GM23338 (cell line): ENCODE measurements around the gene OSBPL6. TPM values are rescaled to one million over a fixed set of nuclear protein-coding genes. Genes with fewer than 3 reads are reported as not detected.

ENCODE experiments used
- ATAC-seq: fragments of 200-7000 bp; cut with Tn5 transposase; 3 replicates; pipeline ENCODE4 v1.9.1; 2020
- DNase-seq: peaks from one replicate; pipeline ENCODE4 v3.0.0-alpha.2; 2015; ENCODE audit warnings: low spot score
- H2AFZ ChIP-seq: fragments of 200-600 bp; sonication (generic); 2 replicates; pipeline ENCODE4 v1.8.0; 2016; ENCODE audit warnings: antibody characterized with exemption, mild to moderate bottlenecking, moderate library complexity
- H3F3A ChIP-seq: fragments of 200-600 bp; sonication (generic); replicated peaks from 2 replicates; pipeline ENCODE4 v1.8.0; 2017; ENCODE audit warnings: antibody characterized with exemption, mixed run types, low read depth
- H3K27ac ChIP-seq: fragments of 200-600 bp; sonication (generic); 2 replicates; pipeline ENCODE4 v1.6.1; 2016; ENCODE audit warnings: low read depth
- H3K27me3 ChIP-seq: fragments of 200-600 bp; sonication (generic); 2 replicates; pipeline ENCODE4 v1.8.0; 2016; ENCODE audit warnings: mild to moderate bottlenecking, mixed run types, moderate library complexity; ENCODE audit not compliant: insufficient read depth
- H3K36me3 ChIP-seq: fragments of 200-600 bp; sonication (generic); 2 replicates; pipeline ENCODE4 v1.8.0; 2016; ENCODE audit warnings: mild to moderate bottlenecking; ENCODE audit not compliant: insufficient read depth
- H3K4me1 ChIP-seq: fragments of 200-600 bp; sonication (generic); 2 replicates; pipeline ENCODE4 v1.8.0; 2016; ENCODE audit warnings: mild to moderate bottlenecking, moderate library complexity; ENCODE audit not compliant: insufficient read depth
- H3K4me2 ChIP-seq: fragments of 200-600 bp; sonication (generic); 2 replicates; pipeline ENCODE4 v1.7.1; 2017; ENCODE audit warnings: mixed run types
- H3K4me3 ChIP-seq: fragments of 200-600 bp; sonication (generic); 2 replicates; pipeline ENCODE4 v1.6.1; 2016; ENCODE audit warnings: mixed run types
- H3K79me2 ChIP-seq: fragments of 200-600 bp; sonication (generic); replicated peaks from 2 replicates; pipeline ENCODE4 v1.8.0; 2017; ENCODE audit warnings: mild to moderate bottlenecking; ENCODE audit not compliant: insufficient read depth
- H3K9me2 ChIP-seq: fragments of 200-600 bp; sonication (generic); 2 replicates; pipeline ENCODE4 v1.8.0; 2017; ENCODE audit not compliant: insufficient read depth
- H4K20me1 ChIP-seq: fragments of 200-600 bp; sonication (generic); replicated peaks from 2 replicates; pipeline ENCODE4 v1.8.0; 2017; ENCODE audit warnings: mild to moderate bottlenecking; ENCODE audit not compliant: insufficient read depth
- H3K27ac Mint-ChIP-seq: 2 replicates; pipeline ENCODE4 v1.8.0; 2020; ENCODE audit warnings: inconsistent platforms, mild to moderate bottlenecking, moderate library complexity, mixed read lengths
- H3K27me3 Mint-ChIP-seq: 3 replicates; pipeline ENCODE4 v1.8.0; 2022; ENCODE audit warnings: low read depth, mild to moderate bottlenecking, moderate library complexity, mixed read lengths, inconsistent platforms; ENCODE audit not compliant: insufficient read depth, poor library complexity
- H3K36me3 Mint-ChIP-seq: 3 replicates; pipeline ENCODE4 v1.8.0; 2021; ENCODE audit warnings: low read depth, mild to moderate bottlenecking, inconsistent platforms, moderate library complexity, mixed read lengths
- H3K4me1 Mint-ChIP-seq: 3 replicates; pipeline ENCODE4 v1.8.0; 2020; ENCODE audit warnings: mild to moderate bottlenecking, inconsistent platforms, mixed read lengths
- H3K4me3 Mint-ChIP-seq: 3 replicates; pipeline ENCODE4 v1.8.0; 2021; ENCODE audit warnings: moderate library complexity, mild to moderate bottlenecking, inconsistent platforms, mixed read lengths
- H3K9me3 Mint-ChIP-seq: 3 replicates; pipeline ENCODE4 v1.8.0; 2020; ENCODE audit warnings: moderate library complexity, mild to moderate bottlenecking, inconsistent platforms, mixed read lengths
- CREB1 ChIP-seq: fragments of 250-450 bp; sonication (Bioruptor Pico); IDR thresholded peaks from 2 replicates; pipeline ENCODE4 v1.5.0; 2020; ENCODE audit warnings: low read depth, mild to moderate bottlenecking, moderate library complexity
- EZH2 ChIP-seq: fragments of 200-600 bp; sonication (generic); IDR thresholded peaks from one replicate; pipeline ENCODE4 v1.8.0; 2017; ENCODE audit warnings: antibody characterized with exemption, mild to moderate bottlenecking, low read depth; ENCODE audit not compliant: unreplicated experiment
- EZH2phosphoT487 ChIP-seq: fragments of 200-600 bp; sonication (generic); IDR thresholded peaks from one replicate; pipeline ENCODE4 v1.8.1; 2018; ENCODE audit warnings: antibody characterized with exemption; ENCODE audit not compliant: unreplicated experiment
- JUNB ChIP-seq: IDR thresholded peaks from one replicate; pipeline ENCODE4 v1.6.1; 2016; ENCODE audit warnings: antibody characterized with exemption; ENCODE audit not compliant: unreplicated experiment
- POLR2AphosphoS5 ChIP-seq: IDR thresholded peaks from 2 replicates; pipeline ENCODE4 v1.6.1; 2016; ENCODE audit warnings: antibody characterized with exemption, low read depth
- REST ChIP-seq: IDR thresholded peaks from one replicate; pipeline ENCODE4 v1.6.1; 2018; ENCODE audit warnings: antibody characterized with exemption; ENCODE audit not compliant: unreplicated experiment
- STAT1 ChIP-seq: IDR thresholded peaks from one replicate; pipeline ENCODE4 v1.6.1; 2016; ENCODE audit warnings: antibody characterized with exemption; ENCODE audit not compliant: unreplicated experiment
- ZNF114 ChIP-seq: fragments of 250-450 bp; sonication (Bioruptor Pico); IDR thresholded peaks from 2 replicates; pipeline ENCODE4 v1.5.0; 2020; ENCODE audit warnings: mild to moderate bottlenecking, moderate library complexity
- ZNF331 ChIP-seq: fragments of 250-450 bp; sonication (Bioruptor Pico); IDR thresholded peaks from 2 replicates; pipeline ENCODE4 v1.5.0; 2020; ENCODE audit warnings: low read depth, mild to moderate bottlenecking, moderate library complexity
- polyA plus RNA-seq: library from polyadenylated mRNA; unstranded; fragments of >200 nt; fragmentation: Nextera tagmentation; extraction: Ambion mirVana; gene quantifications from 2 replicates; pipeline ENCODE4 v1.2.1, GENCODE V29; 2016
- total RNA-seq: library from RNA; depleted of rRNA; stranded (reverse); fragments of >200 nt; shearing (Covaris generic); gene quantifications from 2 replicates; pipeline ENCODE4 v1.2.3, GENCODE V29; 2014
- TF ChIP-seq, protein P1 (sequence below): fragments of 250-450 bp; sonication (Bioruptor Pico); IDR thresholded peaks from 2 replicates; pipeline ENCODE4 v1.5.0; 2020; ENCODE audit warnings: mild to moderate bottlenecking, moderate library complexity
- TF ChIP-seq, protein P2 (sequence below): IDR thresholded peaks from 2 replicates; pipeline ENCODE4 v1.6.1; 2016; ENCODE audit warnings: antibody characterized with exemption

The OSBPL6 gene
- total and polyA plus RNA-seq, 2 experiments from 2014 or later, result 6.0 to 8.5 TPM

GRCh38 chr2:178220814-178221213 is 26.5 kb downstream of the OSBPL6 start (continued):
- TF ChIP-seq STAT1 (no peak), REST (no peak), JUNB (no peak), ZNF114 (CRISPR knock-in tag) (no peak)

DNA sequence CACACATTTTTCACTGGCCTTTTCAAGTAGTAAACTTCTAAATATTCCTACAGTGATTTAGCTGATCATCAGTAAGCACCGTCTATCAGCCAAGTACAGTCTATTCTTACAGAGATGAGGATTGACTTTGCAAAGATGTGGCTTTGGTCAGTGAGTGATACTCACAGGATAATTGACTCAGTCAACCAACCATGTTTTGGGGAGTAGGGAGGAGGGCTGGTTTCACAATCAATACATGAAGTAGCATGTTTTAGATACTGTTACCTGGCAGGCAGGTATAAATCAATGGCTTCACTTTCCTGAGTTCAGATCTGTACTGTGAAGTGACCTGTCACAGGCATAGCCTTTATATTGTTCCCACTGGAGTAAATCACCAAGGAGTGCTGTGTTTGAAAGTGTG is 27.2 kb downstream of the OSBPL6 start:
- H3K27ac ChIP-seq, result no peak overlapping the region
- H3K9me3 Mint-ChIP-seq, result peaks cover 10% of the 10 kb centered on the region; the same call in 2 of the 3 replicates
- peaks cover 34% of the 10 kb centered on the region for H3K4me1 Mint-ChIP-seq
- H3K36me3 Mint-ChIP-seq, result peaks cover 19% of the 10 kb centered on the region
- H3K27ac Mint-ChIP-seq, result no peak overlapping the region
- H3K4me3 Mint-ChIP-seq, result no peak overlapping the region
- no peaks in the 10 kb centered on the region for H3K36me3 ChIP-seq
- H3F3A ChIP-seq, result no peaks in the 10 kb centered on the region
- H4K20me1 ChIP-seq, result no peaks in the 10 kb centered on the region; the same call in 1 of the 2 replicates
- H3K4me1 ChIP-seq, result peaks cover 22% of the 10 kb centered on the region
- H3K79me2 ChIP-seq, result no peaks in the 10 kb centered on the region
- H3K9me2 ChIP-seq, result no peaks in the 10 kb centered on the region
- no peak for DNase-seq
- H2AFZ ChIP-seq, result no peak overlapping the region
- H3K27me3 Mint-ChIP-seq, result peaks cover 23% of the 10 kb centered on the region
- peaks cover 39% of the 10 kb centered on the region for H3K27me3 ChIP-seq
- no peak overlapping the region for H3K4me2 ChIP-seq
- no peak overlapping the region for H3K4me3 ChIP-seq
- ATAC-seq, result no peak
- no peak for TF ChIP-seq REST
- TF ChIP-seq EZH2phosphoT487, result no peak
- TF ChIP-seq JUNB, result no peak
- no peak for TF ChIP-seq ZNF114 (CRISPR knock-in tag)
- TF ChIP-seq STAT1, result no peak
- no peak for TF ChIP-seq ZNF331 (CRISPR knock-in tag)
- TF ChIP-seq POLR2AphosphoS5, result no peak
- no peak for TF ChIP-seq CREB1 (CRISPR knock-in tag)
- TF ChIP-seq, protein P1, sequence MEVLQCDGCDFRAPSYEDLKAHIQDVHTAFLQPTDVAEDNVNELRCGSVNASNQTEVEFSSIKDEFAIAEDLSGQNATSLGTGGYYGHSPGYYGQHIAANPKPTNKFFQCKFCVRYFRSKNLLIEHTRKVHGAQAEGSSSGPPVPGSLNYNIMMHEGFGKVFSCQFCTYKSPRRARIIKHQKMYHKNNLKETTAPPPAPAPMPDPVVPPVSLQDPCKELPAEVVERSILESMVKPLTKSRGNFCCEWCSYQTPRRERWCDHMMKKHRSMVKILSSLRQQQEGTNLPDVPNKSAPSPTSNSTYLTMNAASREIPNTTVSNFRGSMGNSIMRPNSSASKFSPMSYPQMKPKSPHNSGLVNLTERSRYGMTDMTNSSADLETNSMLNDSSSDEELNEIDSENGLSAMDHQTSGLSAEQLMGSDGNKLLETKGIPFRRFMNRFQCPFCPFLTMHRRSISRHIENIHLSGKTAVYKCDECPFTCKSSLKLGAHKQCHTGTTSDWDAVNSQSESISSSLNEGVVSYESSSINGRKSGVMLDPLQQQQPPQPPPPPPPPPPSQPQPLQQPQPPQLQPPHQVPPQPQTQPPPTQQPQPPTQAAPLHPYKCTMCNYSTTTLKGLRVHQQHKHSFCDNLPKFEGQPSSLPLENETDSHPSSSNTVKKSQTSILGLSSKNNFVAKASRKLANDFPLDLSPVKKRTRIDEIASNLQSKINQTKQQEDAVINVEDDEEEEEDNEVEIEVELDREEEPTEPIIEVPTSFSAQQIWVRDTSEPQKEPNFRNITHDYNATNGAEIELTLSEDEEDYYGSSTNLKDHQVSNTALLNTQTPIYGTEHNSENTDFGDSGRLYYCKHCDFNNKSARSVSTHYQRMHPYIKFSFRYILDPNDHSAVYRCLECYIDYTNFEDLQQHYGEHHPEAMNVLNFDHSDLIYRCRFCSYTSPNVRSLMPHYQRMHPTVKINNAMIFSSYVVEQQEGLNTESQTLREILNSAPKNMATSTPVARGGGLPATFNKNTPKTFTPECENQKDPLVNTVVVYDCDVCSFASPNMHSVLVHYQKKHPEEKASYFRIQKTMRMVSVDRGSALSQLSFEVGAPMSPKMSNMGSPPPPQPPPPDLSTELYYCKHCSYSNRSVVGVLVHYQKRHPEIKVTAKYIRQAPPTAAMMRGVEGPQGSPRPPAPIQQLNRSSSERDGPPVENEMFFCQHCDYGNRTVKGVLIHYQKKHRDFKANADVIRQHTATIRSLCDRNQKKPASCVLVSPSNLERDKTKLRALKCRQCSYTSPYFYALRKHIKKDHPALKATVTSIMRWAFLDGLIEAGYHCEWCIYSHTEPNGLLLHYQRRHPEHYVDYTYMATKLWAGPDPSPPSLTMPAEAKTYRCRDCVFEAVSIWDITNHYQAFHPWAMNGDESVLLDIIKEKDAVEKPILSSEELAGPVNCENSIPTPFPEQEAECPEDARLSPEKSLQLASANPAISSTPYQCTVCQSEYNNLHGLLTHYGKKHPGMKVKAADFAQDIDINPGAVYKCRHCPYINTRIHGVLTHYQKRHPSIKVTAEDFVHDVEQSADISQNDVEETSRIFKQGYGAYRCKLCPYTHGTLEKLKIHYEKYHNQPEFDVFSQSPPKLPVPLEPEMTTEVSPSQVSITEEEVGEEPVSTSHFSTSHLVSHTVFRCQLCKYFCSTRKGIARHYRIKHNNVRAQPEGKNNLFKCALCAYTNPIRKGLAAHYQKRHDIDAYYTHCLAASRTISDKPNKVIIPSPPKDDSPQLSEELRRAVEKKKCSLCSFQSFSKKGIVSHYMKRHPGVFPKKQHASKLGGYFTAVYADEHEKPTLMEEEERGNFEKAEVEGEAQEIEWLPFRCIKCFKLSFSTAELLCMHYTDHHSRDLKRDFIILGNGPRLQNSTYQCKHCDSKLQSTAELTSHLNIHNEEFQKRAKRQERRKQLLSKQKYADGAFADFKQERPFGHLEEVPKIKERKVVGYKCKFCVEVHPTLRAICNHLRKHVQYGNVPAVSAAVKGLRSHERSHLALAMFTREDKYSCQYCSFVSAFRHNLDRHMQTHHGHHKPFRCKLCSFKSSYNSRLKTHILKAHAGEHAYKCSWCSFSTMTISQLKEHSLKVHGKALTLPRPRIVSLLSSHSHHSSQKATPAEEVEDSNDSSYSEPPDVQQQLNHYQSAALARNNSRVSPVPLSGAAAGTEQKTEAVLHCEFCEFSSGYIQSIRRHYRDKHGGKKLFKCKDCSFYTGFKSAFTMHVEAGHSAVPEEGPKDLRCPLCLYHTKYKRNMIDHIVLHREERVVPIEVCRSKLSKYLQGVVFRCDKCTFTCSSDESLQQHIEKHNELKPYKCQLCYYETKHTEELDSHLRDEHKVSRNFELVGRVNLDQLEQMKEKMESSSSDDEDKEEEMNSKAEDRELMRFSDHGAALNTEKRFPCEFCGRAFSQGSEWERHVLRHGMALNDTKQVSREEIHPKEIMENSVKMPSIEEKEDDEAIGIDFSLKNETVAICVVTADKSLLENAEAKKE (CRISPR knock-in tag), result no peak
- TF ChIP-seq EZH2, result no peak
- TF ChIP-seq, protein P2, sequence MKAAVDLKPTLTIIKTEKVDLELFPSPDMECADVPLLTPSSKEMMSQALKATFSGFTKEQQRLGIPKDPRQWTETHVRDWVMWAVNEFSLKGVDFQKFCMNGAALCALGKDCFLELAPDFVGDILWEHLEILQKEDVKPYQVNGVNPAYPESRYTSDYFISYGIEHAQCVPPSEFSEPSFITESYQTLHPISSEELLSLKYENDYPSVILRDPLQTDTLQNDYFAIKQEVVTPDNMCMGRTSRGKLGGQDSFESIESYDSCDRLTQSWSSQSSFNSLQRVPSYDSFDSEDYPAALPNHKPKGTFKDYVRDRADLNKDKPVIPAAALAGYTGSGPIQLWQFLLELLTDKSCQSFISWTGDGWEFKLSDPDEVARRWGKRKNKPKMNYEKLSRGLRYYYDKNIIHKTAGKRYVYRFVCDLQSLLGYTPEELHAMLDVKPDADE, result no peak
